Adrenal gland (tissue), 5 donors: Measurements from ENCODE around the gene ABHD16B.

Experiments
- POLR2A ChIP-seq, 2 donors: fragments of 450-650 bp; IDR thresholded peaks; one replicate each; pipeline ENCODE4 v1.6.1; 2017; ENCODE audit warnings: antibody characterized with exemption in 2 of 2, mild to moderate bottlenecking in 2 of 2, moderate library complexity in 1 of 2
- TF ChIP-seq, protein P1 (sequence below), 6 experiments: fragments of 450-650 bp in 4 of 6; fragments of 200-600 bp in 2 of 6; sonication (generic) in 1 of 6; IDR thresholded peaks; 1 replicate in 5 of 6; 2 replicates in 1 of 6; pipeline versions ENCODE4 v1.5.1 to v1.8.0; 2016 to 2021; ENCODE audit warnings: antibody characterized with exemption in 6 of 6, mild to moderate bottlenecking in 2 of 6, moderate library complexity in 1 of 6
- donor health status: DM: no; HTN: no; CAD: no.

DNA sequence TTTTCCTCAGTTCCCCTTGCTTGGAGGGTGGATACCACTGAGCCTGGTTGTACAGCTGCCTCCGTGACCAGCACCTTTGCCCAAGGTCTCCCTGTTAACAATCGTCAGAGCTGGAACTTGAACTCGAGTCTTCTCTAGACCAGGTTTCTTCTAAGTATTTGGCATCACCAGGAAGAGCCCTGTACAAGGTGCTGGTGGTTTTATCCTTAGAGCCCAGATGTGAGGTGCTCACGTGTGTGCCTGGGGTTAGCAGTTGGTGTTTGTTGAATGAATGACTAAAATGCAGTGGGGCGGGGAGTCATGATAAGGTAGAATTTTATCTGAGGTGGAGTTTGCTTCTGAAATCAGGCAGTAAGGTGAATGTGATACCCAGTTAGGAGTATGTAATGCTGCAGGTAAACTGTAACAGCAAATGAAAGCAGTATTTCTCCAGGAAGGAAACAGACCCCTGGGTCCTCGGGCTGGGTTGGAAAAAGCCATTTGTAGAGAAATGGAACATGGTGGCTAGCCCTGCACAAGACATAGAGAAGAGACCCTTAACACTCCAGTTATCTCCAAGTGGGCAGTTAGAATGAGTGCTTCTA lies 36.8 kb downstream of the ABHD16B start:
- TF ChIP-seq, protein P1, sequence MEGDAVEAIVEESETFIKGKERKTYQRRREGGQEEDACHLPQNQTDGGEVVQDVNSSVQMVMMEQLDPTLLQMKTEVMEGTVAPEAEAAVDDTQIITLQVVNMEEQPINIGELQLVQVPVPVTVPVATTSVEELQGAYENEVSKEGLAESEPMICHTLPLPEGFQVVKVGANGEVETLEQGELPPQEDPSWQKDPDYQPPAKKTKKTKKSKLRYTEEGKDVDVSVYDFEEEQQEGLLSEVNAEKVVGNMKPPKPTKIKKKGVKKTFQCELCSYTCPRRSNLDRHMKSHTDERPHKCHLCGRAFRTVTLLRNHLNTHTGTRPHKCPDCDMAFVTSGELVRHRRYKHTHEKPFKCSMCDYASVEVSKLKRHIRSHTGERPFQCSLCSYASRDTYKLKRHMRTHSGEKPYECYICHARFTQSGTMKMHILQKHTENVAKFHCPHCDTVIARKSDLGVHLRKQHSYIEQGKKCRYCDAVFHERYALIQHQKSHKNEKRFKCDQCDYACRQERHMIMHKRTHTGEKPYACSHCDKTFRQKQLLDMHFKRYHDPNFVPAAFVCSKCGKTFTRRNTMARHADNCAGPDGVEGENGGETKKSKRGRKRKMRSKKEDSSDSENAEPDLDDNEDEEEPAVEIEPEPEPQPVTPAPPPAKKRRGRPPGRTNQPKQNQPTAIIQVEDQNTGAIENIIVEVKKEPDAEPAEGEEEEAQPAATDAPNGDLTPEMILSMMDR (IDR thresholded peaks at IDR 0.05): no peak
- TF ChIP-seq POLR2A (IDR thresholded peaks at IDR 0.05): no peak
